ENCODE results near the gene SORCS3.

Gene SORCS3

DNA sequence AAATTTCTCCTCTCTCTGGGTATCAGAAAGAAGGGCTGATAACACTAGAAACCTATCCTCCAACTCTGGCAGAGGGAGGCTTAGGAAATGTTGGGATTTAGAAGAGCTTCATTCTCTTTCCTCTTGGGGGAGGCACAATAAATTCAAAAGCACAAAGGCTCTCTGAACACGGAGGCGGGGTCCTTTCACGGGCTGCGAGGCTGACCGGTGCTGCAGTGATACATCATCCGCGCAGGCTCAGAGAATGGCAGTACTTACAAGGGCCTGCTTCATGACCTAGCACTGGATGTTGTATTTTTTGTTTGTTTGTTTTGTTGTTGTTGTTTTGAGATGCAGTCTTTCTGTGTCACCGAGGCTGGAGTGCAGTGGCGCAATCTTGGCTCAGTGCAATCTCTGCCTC, 306.2 kb downstream of the SORCS3 start:
- H3K4me3 ChIP-seq (replicated peaks; ENCODE audit: low read depth, low read length), result no peak overlapping the region
- DNase-seq (ENCODE audit: extremely low read depth, low read depth), result no peak
- TF ChIP-seq, protein P1, sequence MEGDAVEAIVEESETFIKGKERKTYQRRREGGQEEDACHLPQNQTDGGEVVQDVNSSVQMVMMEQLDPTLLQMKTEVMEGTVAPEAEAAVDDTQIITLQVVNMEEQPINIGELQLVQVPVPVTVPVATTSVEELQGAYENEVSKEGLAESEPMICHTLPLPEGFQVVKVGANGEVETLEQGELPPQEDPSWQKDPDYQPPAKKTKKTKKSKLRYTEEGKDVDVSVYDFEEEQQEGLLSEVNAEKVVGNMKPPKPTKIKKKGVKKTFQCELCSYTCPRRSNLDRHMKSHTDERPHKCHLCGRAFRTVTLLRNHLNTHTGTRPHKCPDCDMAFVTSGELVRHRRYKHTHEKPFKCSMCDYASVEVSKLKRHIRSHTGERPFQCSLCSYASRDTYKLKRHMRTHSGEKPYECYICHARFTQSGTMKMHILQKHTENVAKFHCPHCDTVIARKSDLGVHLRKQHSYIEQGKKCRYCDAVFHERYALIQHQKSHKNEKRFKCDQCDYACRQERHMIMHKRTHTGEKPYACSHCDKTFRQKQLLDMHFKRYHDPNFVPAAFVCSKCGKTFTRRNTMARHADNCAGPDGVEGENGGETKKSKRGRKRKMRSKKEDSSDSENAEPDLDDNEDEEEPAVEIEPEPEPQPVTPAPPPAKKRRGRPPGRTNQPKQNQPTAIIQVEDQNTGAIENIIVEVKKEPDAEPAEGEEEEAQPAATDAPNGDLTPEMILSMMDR (IDR thresholded peaks at IDR 0.05; ENCODE audit: low read depth, low read length, missing control alignments), result no peak

DNA sequence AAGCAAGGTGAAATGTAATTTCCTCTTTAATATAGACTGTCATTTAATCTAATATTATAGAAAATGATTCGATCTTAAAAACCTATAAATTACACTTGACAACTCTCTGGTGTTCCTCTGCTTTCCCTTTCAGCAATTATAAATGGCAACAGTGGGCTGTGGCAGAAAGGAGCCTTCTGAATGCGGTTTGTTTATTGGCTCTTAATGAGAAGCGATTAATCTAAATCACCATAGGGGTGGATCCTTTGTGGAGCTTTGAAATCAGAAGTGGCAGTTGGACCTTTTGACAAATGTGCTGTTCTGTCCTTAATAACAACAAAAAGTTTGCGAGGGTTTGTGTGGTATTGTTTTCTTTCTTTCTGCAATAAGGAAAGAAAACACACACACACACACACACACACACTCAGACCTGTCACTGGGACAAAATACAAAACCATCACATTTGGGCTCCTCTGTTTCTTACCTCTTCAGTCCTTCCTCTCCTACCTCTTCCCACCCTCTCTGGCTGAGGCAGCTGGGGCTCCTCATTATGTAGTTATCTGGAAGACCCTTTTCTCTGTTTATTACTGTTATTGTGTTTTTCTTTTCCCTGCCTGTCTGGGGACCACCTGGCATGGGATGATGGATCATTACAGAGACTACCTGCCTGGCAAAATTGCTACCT, 316.2 kb downstream of the SORCS3 start:
- no peak for DNase-seq (ENCODE audit: extremely low read depth, low read depth)
- TF ChIP-seq, protein P1 (IDR thresholded peaks at IDR 0.05; ENCODE audit: low read depth, low read length, missing control alignments), result no peak
- no peak overlapping the region for H3K4me3 ChIP-seq (replicated peaks; ENCODE audit: low read depth, low read length)

DNA sequence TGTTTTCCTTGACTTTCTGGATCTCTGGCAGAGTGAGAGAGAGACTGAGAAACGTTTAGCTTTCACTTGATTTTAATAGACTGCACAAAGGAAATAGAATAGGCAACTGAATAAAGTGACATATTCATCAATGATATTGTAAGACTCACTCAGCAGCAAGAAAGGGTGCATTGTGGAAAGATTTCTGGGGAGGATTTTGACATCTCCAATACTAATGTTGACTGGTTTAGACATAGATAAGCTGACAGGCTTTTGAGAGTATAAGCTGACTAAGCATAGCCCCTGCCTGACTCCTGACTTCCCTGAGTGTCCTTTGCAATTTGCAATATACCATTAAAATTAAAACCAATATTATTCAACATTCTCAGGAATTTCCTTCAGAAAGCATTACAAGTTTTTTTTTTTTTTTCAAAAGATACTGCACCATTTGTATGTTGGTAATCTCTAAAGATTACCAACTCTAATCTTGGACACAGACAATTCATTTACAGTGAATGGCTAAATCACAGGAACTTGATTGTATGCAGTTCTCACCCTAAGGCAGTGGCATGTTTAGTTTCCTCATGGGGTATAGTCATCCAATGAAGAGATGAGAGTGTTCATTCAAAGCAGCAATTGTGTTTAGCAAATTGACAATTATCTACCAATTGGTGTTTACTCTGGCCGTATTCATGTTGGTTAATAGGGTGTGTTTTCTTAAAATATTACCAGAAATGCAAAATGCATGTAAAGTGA, 325.6 kb downstream of the SORCS3 start:
- no peak for DNase-seq (ENCODE audit: extremely low read depth, low read depth)
- TF ChIP-seq, protein P1 (IDR thresholded peaks at IDR 0.05; ENCODE audit: low read depth, low read length, missing control alignments), result no peak
- no peak overlapping the region for H3K4me3 ChIP-seq (replicated peaks; ENCODE audit: low read depth, low read length)

DNA sequence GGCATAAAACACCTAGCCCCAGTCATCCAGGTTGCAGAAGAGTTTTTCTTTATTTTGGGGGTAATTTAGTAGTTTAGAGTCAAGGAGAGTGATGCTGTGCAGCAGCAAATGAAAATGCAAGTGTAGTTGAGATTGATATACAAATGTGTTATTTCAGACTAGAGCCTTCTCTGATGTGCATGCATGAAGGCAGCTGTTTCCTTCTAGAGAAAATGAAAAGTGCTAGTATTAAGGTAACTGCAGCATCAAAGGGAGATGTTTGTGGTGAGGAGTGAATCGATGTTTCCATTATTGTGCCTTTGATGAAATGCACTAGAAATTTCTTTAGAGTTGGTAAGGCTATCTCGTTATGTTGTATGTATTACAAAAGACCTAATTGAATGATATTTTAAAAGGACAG, 339.3 kb downstream of the SORCS3 start:
- no peak overlapping the region for H3K4me3 ChIP-seq (replicated peaks; ENCODE audit: low read depth, low read length)
- no peak for DNase-seq (ENCODE audit: extremely low read depth, low read depth)
- TF ChIP-seq, protein P1 (IDR thresholded peaks at IDR 0.05; ENCODE audit: low read depth, low read length, missing control alignments), result no peak

DNA sequence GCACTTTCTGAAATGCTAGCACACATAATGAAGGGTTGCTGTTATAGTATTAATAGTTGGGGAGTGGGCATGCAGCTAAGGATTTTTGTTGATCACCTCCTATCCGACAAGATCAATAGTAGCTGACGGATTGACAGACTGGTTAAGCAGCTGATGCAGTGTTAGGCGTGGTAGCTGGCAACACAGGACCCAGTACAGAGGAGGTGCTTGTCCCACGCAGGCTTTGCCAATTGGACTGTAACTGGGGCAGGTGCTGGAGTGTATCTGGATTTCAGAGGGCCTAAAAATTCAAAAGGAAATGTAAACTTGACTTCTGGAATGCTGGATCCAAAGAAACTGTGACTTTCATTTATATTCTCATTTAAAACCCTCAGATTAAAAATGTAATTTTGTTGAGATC, 340.9 kb downstream of the SORCS3 start:
- TF ChIP-seq, protein P1 (IDR thresholded peaks at IDR 0.05; ENCODE audit: low read depth, low read length, missing control alignments), result no peak
- H3K4me3 ChIP-seq (replicated peaks; ENCODE audit: low read depth, low read length), result no peak overlapping the region
- no peak for DNase-seq (ENCODE audit: extremely low read depth, low read depth)

DNA sequence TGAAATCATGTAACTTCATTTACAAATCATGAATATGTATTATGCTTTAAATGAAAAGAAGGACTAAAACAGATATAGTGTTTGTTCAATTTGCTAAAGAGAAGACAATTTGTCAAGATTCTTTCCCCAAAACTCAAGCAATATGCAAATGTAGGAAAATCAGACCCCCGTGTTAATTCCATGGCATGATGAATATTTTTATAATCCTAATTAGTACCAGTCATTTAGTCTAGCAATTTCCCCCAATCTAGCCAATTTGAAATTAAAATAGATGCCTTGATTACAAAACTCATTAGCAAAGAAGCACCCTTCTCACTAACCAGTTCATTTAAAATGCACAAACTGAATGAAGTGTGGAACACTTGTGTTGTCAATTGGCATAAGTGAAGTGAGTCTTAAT, 347.6 kb downstream of the SORCS3 start:
- H3K4me3 ChIP-seq (replicated peaks; ENCODE audit: low read depth, low read length), result no peak overlapping the region
- TF ChIP-seq, protein P1 (IDR thresholded peaks at IDR 0.05; ENCODE audit: low read depth, low read length, missing control alignments), result no peak
- no peak for DNase-seq (ENCODE audit: extremely low read depth, low read depth)

Data from HFF-Myc (cell line).